ENCODE measurements around the gene ADISSP. TPM values are rescaled to one million over a fixed set of nuclear protein-coding genes. Genes with fewer than 3 reads are reported as not detected.

Gene ADISSP
- total and polyA plus RNA-seq, 2 of the 13 experiments (the other 11 are each of a cell fraction or from before 2014, with no cell fraction given) = 38.3 to 90.6 TPM

DNA sequence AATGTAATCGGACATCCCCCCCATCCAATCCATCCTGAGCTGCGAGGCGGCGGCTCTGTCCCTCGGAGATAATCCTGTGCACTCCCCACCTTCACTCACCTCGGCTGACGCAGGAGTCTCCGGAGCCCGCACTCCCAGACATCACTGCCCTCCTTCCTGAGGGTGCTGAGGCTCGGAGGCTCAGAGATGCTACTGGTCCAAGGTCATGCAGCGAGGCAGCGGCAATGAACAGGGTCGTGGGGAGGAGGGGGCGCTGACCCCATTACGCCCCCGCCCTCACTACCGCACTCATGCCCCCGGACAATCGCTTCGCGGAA, 485 bp downstream of the ADISSP start (continued):
- TF ChIP-seq ETV5 (CRISPR knock-in tag; IDR thresholded peaks at IDR 0.05; ENCODE audit: borderline replicate concordance) = no peak
- 0 out of 2 replicates have a peak, but pooled peaks have one; percentile 7 for TF ChIP-seq STAT5B (CRISPR knock-in tag; IDR thresholded peaks at IDR 0.05)
- TF ChIP-seq NR2F1 (CRISPR knock-in tag; IDR thresholded peaks at IDR 0.05) = no peak
- no peak for TF ChIP-seq EZH2 (conservative IDR thresholded peaks at IDR 0.05; ENCODE audit: low read depth, low read length)
- no peak; the same call in 1 of the 2 replicates for TF ChIP-seq TARDBP (CRISPR knock-in tag; IDR thresholded peaks at IDR 0.05)
- TF ChIP-seq KDM1A (CRISPR knock-in tag; IDR thresholded peaks at IDR 0.05) = no peak
- no peak for TF ChIP-seq MEIS2 (CRISPR knock-in tag; IDR thresholded peaks at IDR 0.05)
- TF ChIP-seq, protein P1, sequence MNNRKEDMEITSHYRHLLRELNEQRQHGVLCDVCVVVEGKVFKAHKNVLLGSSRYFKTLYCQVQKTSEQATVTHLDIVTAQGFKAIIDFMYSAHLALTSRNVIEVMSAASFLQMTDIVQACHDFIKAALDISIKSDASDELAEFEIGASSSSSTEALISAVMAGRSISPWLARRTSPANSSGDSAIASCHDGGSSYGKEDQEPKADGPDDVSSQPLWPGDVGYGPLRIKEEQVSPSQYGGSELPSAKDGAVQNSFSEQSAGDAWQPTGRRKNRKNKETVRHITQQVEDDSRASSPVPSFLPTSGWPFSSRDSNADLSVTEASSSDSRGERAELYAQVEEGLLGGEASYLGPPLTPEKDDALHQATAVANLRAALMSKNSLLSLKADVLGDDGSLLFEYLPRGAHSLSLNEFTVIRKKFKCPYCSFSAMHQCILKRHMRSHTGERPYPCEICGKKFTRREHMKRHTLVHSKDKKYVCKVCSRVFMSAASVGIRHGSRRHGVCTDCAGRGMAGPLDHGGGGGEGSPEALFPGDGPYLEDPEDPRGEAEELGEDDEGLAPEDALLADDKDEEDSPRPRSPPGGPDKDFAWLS (CRISPR knock-in tag; IDR thresholded peaks at IDR 0.05; ENCODE audit: borderline replicate concordance) = no peak
- peak; percentile 55; the same call in 1 of the 2 replicates for TF ChIP-seq ZNF746 (CRISPR knock-in tag; IDR thresholded peaks at IDR 0.05)
- TF ChIP-seq ZNF121 (CRISPR knock-in tag; IDR thresholded peaks at IDR 0.05) = no peak
- TF ChIP-seq ZNF7 (CRISPR knock-in tag; IDR thresholded peaks at IDR 0.05) = no peak
- no peak; the same call in 1 of the 2 replicates for TF ChIP-seq FOXO1 (CRISPR knock-in tag; IDR thresholded peaks at IDR 0.05)
- no peak for TF ChIP-seq ZBTB26 (CRISPR knock-in tag; IDR thresholded peaks at IDR 0.05; ENCODE audit: borderline replicate concordance)
- no peak for TF ChIP-seq ZBTB21 (CRISPR knock-in tag; IDR thresholded peaks at IDR 0.05)
- no peak for TF ChIP-seq XBP1 (CRISPR knock-in tag; IDR thresholded peaks at IDR 0.05)
- TF ChIP-seq ZNF646 (CRISPR knock-in tag; IDR thresholded peaks at IDR 0.05) = 0 out of 2 replicates have a peak, but pooled peaks have one; percentile 12
- no peak for TF ChIP-seq ZNF292 (CRISPR knock-in tag; IDR thresholded peaks at IDR 0.05; ENCODE audit: borderline replicate concordance, low read depth)
- no peak for TF ChIP-seq NCOA2 (CRISPR knock-in tag; IDR thresholded peaks at IDR 0.05)
- TF ChIP-seq, protein P2, sequence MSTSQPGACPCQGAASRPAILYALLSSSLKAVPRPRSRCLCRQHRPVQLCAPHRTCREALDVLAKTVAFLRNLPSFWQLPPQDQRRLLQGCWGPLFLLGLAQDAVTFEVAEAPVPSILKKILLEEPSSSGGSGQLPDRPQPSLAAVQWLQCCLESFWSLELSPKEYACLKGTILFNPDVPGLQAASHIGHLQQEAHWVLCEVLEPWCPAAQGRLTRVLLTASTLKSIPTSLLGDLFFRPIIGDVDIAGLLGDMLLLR (CRISPR knock-in tag; IDR thresholded peaks at IDR 0.05) = no peak
- no peak for TF ChIP-seq GTF3A (CRISPR knock-in tag; conservative IDR thresholded peaks at IDR 0.05)

All from HepG2 (cell line).